Adipocyte (in vitro differentiated cells): Measurements from ENCODE around the gene SAMSN1.
A peak's percentile ranks its signal among the peaks of the same experiment; 100 is the strongest.

Experiments used
- DNase-seq: peaks from one replicate; pipeline ENCODE4 v3.0.0-alpha.2; 2015; ENCODE audit warnings: low read depth
- H3K27me3 ChIP-seq: replicated peaks from 2 replicates; pipeline ENCODE4 v1.7.0; 2013; ENCODE audit warnings: mild to moderate bottlenecking, low read length, moderate library complexity; ENCODE audit not compliant: control insufficient read depth, insufficient read depth
- H3K36me3 ChIP-seq: 2 replicates; pipeline ENCODE4 v1.7.0; 2013; ENCODE audit warnings: low read length, mild to moderate bottlenecking, moderate library complexity; ENCODE audit not compliant: control insufficient read depth, insufficient read depth, severe bottlenecking
- H3K4me1 ChIP-seq: 2 replicates; pipeline ENCODE4 v1.7.0; 2013; ENCODE audit warnings: mild to moderate bottlenecking, low read length, moderate library complexity; ENCODE audit not compliant: control insufficient read depth, insufficient read depth
- H3K4me3 ChIP-seq: 2 replicates; pipeline ENCODE4 v1.7.0; 2013; ENCODE audit warnings: mild to moderate bottlenecking, low read length, moderate library complexity
- H3K9ac ChIP-seq: 2 replicates; pipeline ENCODE4 v1.7.0; 2013; ENCODE audit warnings: mild to moderate bottlenecking, low read length, moderate library complexity
- H3K9me3 ChIP-seq: 2 replicates; pipeline ENCODE4 v1.7.0; 2013; ENCODE audit warnings: mild to moderate bottlenecking, low read length, moderate library complexity; ENCODE audit not compliant: control insufficient read depth

SAMSN1 gene

GRCh38 chr21:14452727-14453241, 93.3 kb downstream of the SAMSN1 start:
- no peaks in the 10 kb centered on the region for H3K4me1 ChIP-seq
- H3K9me3 ChIP-seq = no peaks in the 10 kb centered on the region
- H3K4me3 ChIP-seq = no peak overlapping the region
- H3K36me3 ChIP-seq = no peaks in the 10 kb centered on the region
- peaks cover 3% of the 10 kb centered on the region for H3K27me3 ChIP-seq
- DNase-seq = no peak
- no peak overlapping the region for H3K9ac ChIP-seq

- no peak overlapping the region for H3K9ac ChIP-seq
- no peak for DNase-seq
- no peaks in the 10 kb centered on the region for H3K9me3 ChIP-seq
- H3K4me3 ChIP-seq = no peak overlapping the region
- H3K36me3 ChIP-seq = no peaks in the 10 kb centered on the region
- H3K4me1 ChIP-seq = no peaks in the 10 kb centered on the region
- H3K27me3 ChIP-seq = peaks cover 3% of the 10 kb centered on the region
These were observed 93.9 kb downstream of the SAMSN1 start for GRCh38 chr21:14452031-14452726.

GRCh38 chr21:14451546-14451945, 94.6 kb downstream of the SAMSN1 start:
- H3K9me3 ChIP-seq = no peaks in the 10 kb centered on the region
- H3K4me3 ChIP-seq = no peak overlapping the region
- H3K9ac ChIP-seq = no peak overlapping the region
- H3K4me1 ChIP-seq = no peaks in the 10 kb centered on the region
- H3K27me3 ChIP-seq = peaks cover 3% of the 10 kb centered on the region
- no peaks in the 10 kb centered on the region for H3K36me3 ChIP-seq
- no peak for DNase-seq

- no peaks in the 10 kb centered on the region for H3K4me1 ChIP-seq
- DNase-seq = no peak
- no peak overlapping the region for H3K4me3 ChIP-seq
- H3K9ac ChIP-seq = no peak overlapping the region
- no peaks in the 10 kb centered on the region for H3K36me3 ChIP-seq
- no peaks in the 10 kb centered on the region for H3K9me3 ChIP-seq
- H3K27me3 ChIP-seq = peaks cover 5% of the 10 kb centered on the region
These were observed 97.3 kb downstream of the SAMSN1 start for GRCh38 chr21:14448784-14449183.

- peak; percentile 40 for DNase-seq
- Histone ChIP-seq H3K4me3 (no peak overlapping the region), H3K4me1 (no peaks in the 10 kb centered on the region), H3K27me3 (peaks cover 3% of the 10 kb centered on the region), H3K36me3 (no peaks in the 10 kb centered on the region), H3K9ac (no peak overlapping the region), H3K9me3 (peaks cover 10% of the 10 kb centered on the region)
These were observed 107.9 kb downstream of the SAMSN1 start for GRCh38 chr21:14438211-14438610.

- Histone ChIP-seq H3K4me3 (no peak overlapping the region), H3K9me3 (peaks cover 10% of the 10 kb centered on the region), H3K4me1 (no peaks in the 10 kb centered on the region), H3K9ac (no peak overlapping the region), H3K27me3 (no peaks in the 10 kb centered on the region), H3K36me3 (no peaks in the 10 kb centered on the region)
- DNase-seq = no peak
These were observed 110.7 kb downstream of the SAMSN1 start for GRCh38 chr21:14435423-14435822.
